Measurements from ENCODE around the gene INSRR. TPM values are rescaled to one million over a fixed set of nuclear protein-coding genes. Genes with fewer than 3 reads are reported as not detected.
A peak's percentile ranks its signal among the peaks of the same experiment; 100 is the strongest.

INSRR gene
- polyA plus RNA-seq, 10 donors, result 0.20 to 0.54 (median 0.33) TPM

GRCh38 chr1:156894711-156895454 is 36.0 kb upstream of the INSRR start:
- DNase-seq, result peak in 1 of 3 donors; percentile 78

GRCh38 chr1:156894001-156894400 is 35.1 kb upstream of the INSRR start:
- DNase-seq, result peak in 1 of 3 donors; percentile 64

- peak in 2 of 3 donors; percentile 73 to 87 for DNase-seq
These were observed 34.4 kb upstream of the INSRR start, which contains the start of gene PEAR1 for GRCh38 chr1:156893048-156893953. Gene PEAR1 (plus strand): TSS chr1:156893718. CDS start chr1:156903927, 10,209 bp downstream.

GRCh38 chr1:156892190-156893047 is 33.5 kb upstream of the INSRR start:
- DNase-seq, result peak; percentile 87 to 96 (median 94)

GRCh38 chr1:156889802-156890580 is 31.1 kb upstream of the INSRR start:
- peak; percentile 77 to 92 (median 88) for DNase-seq

GRCh38 chr1:156887734-156888133 is 28.8 kb upstream of the INSRR start:
- DNase-seq, result no peak

- no peak for DNase-seq
These were observed 28.4 kb upstream of the INSRR start for GRCh38 chr1:156887317-156887716.

GRCh38 chr1:156886583-156887281 is 27.8 kb upstream of the INSRR start:
- DNase-seq, result peak in 1 of 3 donors; percentile 37

- no peak for DNase-seq
These were observed 27.0 kb upstream of the INSRR start for GRCh38 chr1:156885880-156886355.

GRCh38 chr1:156885314-156885713 is 26.4 kb upstream of the INSRR start:
- no peak for DNase-seq

GRCh38 chr1:156884560-156885184 is 25.8 kb upstream of the INSRR start:
- peak in 1 of 3 donors; percentile 75 for DNase-seq

- DNase-seq, result no peak
These were observed 25.0 kb upstream of the INSRR start for GRCh38 chr1:156883919-156884318.

- DNase-seq, result no peak
These were observed 23.6 kb upstream of the INSRR start for GRCh38 chr1:156882543-156882942.

- no peak for DNase-seq
These were observed 22.7 kb upstream of the INSRR start for GRCh38 chr1:156881663-156882062.

GRCh38 chr1:156881101-156881500 is 22.2 kb upstream of the INSRR start:
- no peak for DNase-seq

- DNase-seq, result no peak
These were observed 21.6 kb upstream of the INSRR start for GRCh38 chr1:156880473-156880872.

GRCh38 chr1:156879876-156880275 is 21.0 kb upstream of the INSRR start:
- DNase-seq, result no peak

GRCh38 chr1:156877433-156878170 is 18.7 kb upstream of the INSRR start:
- no peak for DNase-seq

GRCh38 chr1:156876281-156876680 is 17.4 kb upstream of the INSRR start:
- DNase-seq, result no peak
